HG02870 (cell line): ENCODE results near the gene CFAP91.

ENCODE experiments used
- ATAC-seq: cut with Tn5 transposase; IDR thresholded peaks from one replicate; pipeline ENCODE4 v1.9.1; 2021; ENCODE audit warnings: mild to moderate bottlenecking, moderate library complexity; ENCODE audit not compliant: unreplicated experiment

The CFAP91 gene

DNA sequence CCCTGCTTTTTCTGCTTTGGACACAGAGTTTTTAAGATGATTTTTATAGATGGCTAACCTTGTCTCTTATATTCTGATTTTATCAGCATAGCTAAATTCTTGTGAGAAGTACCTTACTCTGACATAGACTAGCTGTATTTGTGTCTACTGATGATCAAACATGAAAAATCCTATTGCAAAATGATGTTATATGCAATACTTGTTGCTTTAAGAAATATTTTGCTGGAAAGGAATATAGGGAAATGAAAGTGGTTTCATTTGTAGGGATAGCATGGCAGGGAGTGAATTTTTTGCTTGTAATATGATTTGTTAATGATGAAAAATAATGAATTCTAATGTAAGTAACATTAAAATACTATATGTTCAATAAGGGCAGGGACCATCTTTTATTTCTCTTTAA, 35.9 kb downstream of the CFAP91 start:
- ATAC-seq = no peak

DNA sequence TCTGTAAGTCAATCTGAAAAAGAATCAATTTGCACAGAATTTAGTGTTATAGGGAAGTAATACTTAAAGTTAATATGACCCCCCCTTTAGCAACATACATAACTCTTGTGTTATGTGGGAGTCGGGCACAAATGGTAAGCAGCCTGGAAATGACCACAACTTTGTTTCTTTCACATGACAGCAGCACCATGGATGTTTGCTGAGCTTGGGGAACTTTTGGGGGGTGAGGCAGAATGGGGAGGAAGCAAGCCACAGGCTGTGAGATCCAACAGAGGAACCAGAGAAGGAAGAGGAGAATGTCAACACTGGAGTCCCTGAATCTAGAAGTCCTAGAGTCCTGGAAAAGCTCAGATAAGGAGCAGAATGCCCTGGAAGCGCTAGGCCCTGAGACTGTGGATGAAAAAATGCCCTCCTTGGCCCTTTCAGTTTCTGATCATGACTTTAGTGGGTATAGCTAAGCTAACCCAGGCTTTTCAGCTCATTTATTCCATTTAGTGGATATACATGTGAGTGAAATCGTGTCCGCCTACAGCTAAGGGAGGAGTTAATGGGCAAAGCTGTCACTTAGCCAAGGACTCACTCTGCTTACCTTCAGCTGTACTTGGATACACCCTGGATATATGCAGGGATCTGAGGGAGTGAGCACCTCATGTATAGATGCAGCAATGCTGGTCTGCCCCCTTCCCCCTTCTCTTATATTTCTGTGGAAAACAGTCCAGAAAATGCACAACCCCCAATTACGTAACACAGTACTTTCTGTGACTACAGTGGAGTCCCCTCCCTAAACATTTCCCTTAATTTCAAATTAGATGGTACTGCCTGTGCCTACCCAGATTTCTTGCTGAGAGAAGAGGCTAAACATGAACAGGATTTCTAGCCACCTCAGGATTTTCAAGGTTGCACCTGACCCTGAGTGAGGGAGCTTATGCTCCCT, 39.1 kb downstream of the CFAP91 start:
- ATAC-seq = no peak

DNA sequence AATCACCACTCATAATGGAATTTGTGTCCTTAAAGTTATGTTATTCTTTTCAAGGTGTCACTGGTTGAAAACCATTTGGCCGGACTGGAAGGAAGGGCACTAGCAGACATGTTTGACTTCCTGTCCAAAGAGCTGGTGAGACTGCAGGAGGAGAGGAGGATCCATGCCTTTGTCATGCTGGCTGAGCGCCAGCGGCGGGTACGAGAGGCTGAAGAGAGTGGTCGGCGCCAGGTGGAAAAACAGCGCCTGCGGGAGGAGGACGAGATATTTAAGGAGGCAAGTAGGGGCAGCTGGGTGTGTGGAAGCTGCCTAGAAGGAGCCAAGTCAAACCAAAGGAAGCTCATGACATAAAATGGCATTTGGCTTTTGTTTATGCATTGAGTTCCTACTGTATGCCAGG, 41.1 kb downstream of the CFAP91 start:
- ATAC-seq = no peak

GRCh38 chr3:119745942-119746341, 43.1 kb downstream of the CFAP91 start:
- ATAC-seq = peak; percentile 45

DNA sequence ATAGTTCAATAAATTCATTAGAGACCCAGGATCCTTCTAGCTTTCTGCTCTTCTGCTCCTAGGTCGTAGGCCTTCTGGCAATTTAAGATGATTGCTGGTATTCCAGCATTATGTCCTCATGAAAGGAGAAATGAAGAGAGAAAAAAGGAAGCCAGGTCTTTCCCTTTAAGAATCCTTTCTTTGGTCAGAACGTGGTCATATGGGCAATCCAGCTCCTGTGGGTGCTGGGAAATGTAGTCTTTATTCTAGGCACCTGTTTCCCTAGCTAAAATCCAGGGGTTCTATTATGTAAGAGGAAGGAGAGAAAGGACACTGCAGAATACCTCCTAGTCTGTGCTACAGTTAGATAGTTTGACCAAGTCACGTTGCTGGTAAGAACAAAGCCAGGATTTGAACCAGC, 43.6 kb downstream of the CFAP91 start:
- no peak for ATAC-seq

DNA sequence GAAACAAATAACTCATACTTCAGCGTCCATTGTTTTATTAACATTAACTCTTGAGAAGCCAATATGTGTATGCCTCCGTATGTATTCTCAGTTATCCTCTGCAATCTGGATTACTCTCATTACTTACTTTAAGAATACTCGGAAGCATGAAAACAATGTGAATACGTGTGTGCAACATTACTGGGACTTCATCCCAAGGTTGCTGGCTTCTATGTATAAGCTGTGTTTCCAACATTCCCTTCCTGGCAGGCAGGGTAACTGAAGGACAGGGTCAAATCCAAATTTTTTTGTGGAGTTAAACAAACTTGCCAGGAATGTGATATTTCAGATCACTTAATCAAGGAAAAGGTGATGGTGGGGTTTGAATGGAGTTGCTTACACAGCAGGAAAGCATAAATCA, 44.5 kb downstream of the CFAP91 start:
- no peak for ATAC-seq

DNA sequence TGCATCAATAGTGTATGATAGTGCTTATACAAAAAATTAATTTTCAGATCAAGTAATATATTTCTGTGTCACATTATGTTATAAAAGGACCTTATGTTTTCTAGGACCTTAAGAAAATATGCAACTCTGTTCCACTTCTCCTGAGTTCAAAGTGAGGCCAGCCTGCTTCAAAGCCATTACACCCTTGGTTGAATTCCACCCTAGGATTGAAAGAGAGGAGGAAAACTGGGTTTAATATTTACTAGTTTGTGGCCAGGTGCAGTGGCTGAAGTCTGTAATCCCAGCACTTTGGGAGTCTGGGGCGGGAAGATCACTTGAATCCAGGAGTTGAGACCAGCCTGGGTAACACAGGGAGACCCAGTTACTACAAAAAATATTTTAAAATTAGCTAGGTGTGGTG, 46.2 kb downstream of the CFAP91 start:
- no peak for ATAC-seq

GRCh38 chr3:119751423-119751822, 48.6 kb downstream of the CFAP91 start:
- no peak for ATAC-seq
